22Rv1 (cell line): ENCODE measurements around the gene SEMA5A.

ENCODE experiments used
- H3K27ac ChIP-seq: fragments of 450-650 bp; 2 replicates; pipeline ENCODE4 v1.5.1; 2017
- ZFX ChIP-seq: fragments of 450-650 bp; IDR thresholded peaks from 2 replicates; pipeline ENCODE4 v1.6.1; 2017; ENCODE audit warnings: antibody characterized with exemption, borderline replicate concordance
- TF ChIP-seq, protein P1 (sequence below): fragments of 450-650 bp; IDR thresholded peaks from 2 replicates; pipeline ENCODE4 v1.5.1; 2017; ENCODE audit warnings: mild to moderate bottlenecking

The SEMA5A gene

DNA sequence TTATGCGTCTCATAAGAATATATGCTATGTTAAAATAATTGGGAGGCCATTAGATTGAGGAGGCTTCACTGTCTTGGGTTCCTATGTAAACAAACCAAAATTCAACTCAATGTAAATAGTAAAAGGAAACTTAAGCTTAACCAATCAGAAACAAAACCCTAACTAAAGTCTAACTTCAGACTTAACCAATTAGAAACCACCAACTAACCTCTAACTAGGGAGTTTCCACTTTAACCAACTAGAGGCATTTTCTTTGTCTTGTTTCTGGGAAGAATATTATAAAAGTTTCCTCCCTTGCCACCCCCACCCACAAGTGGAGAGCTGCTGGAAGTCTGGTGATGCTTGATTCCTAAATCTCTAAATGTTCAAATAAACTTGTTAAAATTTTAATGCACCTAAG, 214.5 kb downstream of the SEMA5A start:
- TF ChIP-seq, protein P1, sequence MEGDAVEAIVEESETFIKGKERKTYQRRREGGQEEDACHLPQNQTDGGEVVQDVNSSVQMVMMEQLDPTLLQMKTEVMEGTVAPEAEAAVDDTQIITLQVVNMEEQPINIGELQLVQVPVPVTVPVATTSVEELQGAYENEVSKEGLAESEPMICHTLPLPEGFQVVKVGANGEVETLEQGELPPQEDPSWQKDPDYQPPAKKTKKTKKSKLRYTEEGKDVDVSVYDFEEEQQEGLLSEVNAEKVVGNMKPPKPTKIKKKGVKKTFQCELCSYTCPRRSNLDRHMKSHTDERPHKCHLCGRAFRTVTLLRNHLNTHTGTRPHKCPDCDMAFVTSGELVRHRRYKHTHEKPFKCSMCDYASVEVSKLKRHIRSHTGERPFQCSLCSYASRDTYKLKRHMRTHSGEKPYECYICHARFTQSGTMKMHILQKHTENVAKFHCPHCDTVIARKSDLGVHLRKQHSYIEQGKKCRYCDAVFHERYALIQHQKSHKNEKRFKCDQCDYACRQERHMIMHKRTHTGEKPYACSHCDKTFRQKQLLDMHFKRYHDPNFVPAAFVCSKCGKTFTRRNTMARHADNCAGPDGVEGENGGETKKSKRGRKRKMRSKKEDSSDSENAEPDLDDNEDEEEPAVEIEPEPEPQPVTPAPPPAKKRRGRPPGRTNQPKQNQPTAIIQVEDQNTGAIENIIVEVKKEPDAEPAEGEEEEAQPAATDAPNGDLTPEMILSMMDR = no peak
- no peak overlapping the region for H3K27ac ChIP-seq

DNA sequence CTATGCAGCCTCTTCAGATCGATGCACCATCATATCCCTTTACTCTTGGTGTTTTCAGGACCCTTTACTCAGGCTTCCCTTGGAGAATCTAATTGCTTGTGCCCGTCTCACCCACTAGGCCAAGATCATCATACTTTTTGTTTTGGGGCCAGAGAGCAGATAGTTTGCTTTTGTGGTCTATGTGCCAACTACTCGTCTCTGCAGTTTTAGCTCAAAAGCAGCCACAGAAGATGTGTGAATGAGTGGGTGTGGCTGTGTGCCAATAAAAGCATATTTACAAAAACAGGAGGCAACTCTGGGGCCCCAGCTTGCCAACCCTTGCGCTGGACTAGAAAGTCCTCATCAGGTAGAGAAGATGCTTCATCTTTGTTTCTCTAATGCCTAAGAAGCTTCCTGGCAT, 216.8 kb downstream of the SEMA5A start:
- H3K27ac ChIP-seq = no peak overlapping the region
- TF ChIP-seq, protein P1 = no peak
- no peak for TF ChIP-seq ZFX

DNA sequence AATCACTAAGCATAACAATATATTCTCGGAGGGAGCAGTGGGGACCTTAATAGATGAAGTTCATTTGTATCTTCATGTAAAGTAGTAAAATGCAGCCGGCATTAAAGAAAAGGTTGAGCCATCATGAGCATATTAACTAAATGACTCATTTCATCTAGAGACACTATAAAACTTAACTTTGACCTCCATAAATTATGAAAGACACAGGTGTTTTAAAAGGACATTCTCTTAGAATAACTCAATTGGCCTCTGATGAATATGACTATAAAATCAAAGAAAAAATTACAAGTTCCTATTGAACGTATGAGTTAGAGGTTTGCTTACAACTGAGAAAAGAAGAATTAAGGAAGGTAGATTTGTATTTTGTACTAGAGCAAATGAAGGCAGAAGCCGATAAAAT, 220.3 kb downstream of the SEMA5A start:
- no peak overlapping the region for H3K27ac ChIP-seq
- TF ChIP-seq ZFX = no peak
- TF ChIP-seq, protein P1 = no peak

DNA sequence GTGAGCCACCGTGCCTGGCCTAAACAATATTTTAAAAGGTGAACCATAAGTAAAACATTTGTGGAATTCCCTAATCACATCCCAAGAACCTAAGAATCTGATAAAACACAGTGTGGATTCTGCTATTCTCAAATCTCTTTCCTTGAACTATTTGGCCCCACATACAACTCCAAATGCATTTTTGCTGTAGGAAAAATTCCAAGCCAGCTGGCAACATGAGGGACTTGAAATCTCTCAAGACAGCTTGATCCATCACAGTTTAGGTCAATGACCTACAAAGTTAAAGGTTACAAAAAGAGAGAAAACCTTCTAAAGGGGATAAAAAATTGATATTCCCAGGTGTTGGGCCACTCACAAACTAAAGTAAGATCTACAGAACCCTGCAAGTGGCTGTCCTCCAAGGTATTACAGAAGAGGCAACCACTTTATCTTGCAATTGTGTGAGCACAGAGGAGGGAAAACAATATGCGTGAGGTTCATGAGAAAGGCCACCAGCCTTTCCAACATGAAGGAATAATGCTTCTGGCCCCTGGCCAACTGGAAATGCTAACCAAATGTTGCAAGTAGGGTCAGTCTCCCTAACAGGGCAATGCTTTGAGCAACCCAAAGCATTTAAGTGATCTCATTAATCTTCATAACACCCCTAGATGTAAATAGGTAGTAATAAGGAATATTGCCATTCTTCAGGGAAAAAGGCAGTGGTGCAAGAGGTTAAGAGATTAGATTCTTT, 221.4 kb downstream of the SEMA5A start:
- H3K27ac ChIP-seq = no peak overlapping the region
- no peak for TF ChIP-seq ZFX
- TF ChIP-seq, protein P1 = no peak

DNA sequence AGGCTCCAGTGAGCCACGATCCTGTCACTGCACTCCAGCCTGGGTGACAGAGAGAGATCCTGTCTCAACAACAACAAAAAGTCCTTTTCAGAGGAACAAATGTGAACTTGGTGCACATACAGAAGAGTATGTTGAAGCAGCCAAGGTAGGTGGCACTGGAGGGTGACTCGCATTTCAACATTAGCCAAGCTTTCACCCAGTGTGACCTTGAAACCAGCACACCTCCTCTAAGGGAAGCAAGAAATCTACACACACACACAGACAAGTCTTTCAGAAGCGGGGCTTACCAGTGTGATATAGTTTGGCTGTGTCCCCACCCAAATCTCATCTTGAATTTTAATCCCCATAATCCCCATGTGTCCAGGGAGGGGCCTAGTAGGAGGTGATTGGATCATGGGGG, 225.2 kb downstream of the SEMA5A start:
- no peak overlapping the region for H3K27ac ChIP-seq
- TF ChIP-seq ZFX = no peak
- TF ChIP-seq, protein P1 = no peak

DNA sequence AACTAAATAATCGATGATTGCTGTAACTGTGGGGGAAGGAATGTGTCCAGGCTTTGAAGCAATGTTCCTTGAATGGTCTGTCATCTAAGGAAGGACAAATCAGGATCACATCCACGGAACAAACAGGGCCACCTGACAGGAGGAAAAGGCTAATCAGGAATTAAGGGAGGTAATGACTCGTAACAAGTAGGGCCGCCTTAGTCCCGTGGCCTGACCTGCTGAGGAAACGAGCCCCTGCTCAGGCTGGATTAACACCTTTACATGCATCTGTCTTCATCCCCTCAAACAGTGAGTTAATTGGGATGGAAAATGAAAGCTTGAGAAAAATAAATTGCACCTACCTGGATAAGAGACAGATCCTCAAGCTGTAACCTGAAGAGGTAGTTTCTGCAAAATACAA, 227.8 kb downstream of the SEMA5A start:
- no peak for TF ChIP-seq ZFX
- TF ChIP-seq, protein P1 = no peak
- no peak overlapping the region for H3K27ac ChIP-seq

DNA sequence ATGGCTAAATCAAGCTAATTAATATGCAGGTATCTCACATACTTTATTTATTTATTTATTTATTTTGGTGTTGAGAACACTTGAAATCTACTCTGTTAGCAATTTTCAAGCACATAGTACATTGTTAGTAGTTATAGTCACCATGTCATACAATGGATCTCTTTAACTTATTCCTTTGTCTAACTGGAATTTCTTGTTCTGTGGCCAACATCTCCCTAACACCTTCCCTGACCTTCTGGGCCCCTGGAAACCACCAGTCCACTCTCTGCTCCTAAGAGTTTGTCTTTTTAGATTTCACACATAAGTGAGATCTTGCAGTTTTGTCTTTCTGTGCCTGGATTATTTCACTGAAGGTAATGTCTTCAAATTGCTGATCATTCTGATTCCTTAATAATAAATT, 229.1 kb downstream of the SEMA5A start:
- TF ChIP-seq, protein P1 = no peak
- TF ChIP-seq ZFX = no peak
- no peak overlapping the region for H3K27ac ChIP-seq
